Panc1 (cell line): ENCODE results near the gene ESYT2. TPM values are rescaled to one million over a fixed set of nuclear protein-coding genes. Genes with fewer than 3 reads are reported as not detected.

Experiments used
- ATAC-seq: fragments of 200-7000 bp; cut with Tn5 transposase; 2 replicates; pipeline ENCODE4 v1.9.1; 2020; ENCODE audit warnings: mild to moderate bottlenecking, moderate library complexity
- BruUV-seq: library from RNA; stranded (reverse); fragments of 400-500 nt; replicated peaks from 2 replicates; lab custom pipeline; 2021; lab: Mats Ljungman, UMichigan
- CTCF ChIA-PET: fragments of 300-600 bp; sonication (Branson Sonifier 250); formaldehyde crosslinking; loops from one replicate; lab custom pipeline; 2022; ENCODE audit warnings: antibody characterized with exemption; lab: Charles Lee
- POLR2A ChIA-PET: fragments of 300-600 bp; sonication (Branson Sonifier 250); formaldehyde crosslinking; loops from one replicate; lab custom pipeline; 2022; ENCODE audit warnings: antibody characterized with exemption; lab: Charles Lee
- DNase-seq: peaks from one replicate; pipeline ENCODE4 v3.0.0-alpha.2; 2010; ENCODE audit warnings: low read depth, low spot score
- H3K27ac ChIP-seq: 2 replicates; pipeline ENCODE4 v1.5.1; 2011; ENCODE audit warnings: mild to moderate bottlenecking, low read length, inconsistent platforms
- H3K27me3 ChIP-seq: fragments of 200-500 bp; sonication (Bioruptor generic); 2 replicates; pipeline ENCODE4 v1.6.0; 2014; ENCODE audit warnings: low read length, inconsistent platforms; ENCODE audit not compliant: control insufficient read depth, insufficient read depth
- H3K36me3 ChIP-seq: fragments of 200-500 bp; sonication (Bioruptor generic); 2 replicates; pipeline ENCODE4 v1.5.1; 2014; ENCODE audit warnings: inconsistent platforms, mild to moderate bottlenecking, low read length, moderate library complexity; ENCODE audit not compliant: control insufficient read depth, insufficient read depth
- H3K4me1 ChIP-seq: 2 replicates; pipeline ENCODE4 v1.5.1; 2011; ENCODE audit warnings: inconsistent platforms, mild to moderate bottlenecking, low read length, moderate library complexity; ENCODE audit not compliant: control insufficient read depth, insufficient read depth
- H3K4me3 ChIP-seq, 2 experiments: 2 replicates each; pipeline ENCODE4 v1.5.1; 2011 to 2012; ENCODE audit warnings: low read depth in 2 of 2, low read length in 2 of 2, mild to moderate bottlenecking in 2 of 2, inconsistent platforms in 1 of 2, moderate library complexity in 1 of 2
- H3K9me3 ChIP-seq: fragments of 200-500 bp; sonication (Bioruptor generic); 2 replicates; pipeline ENCODE4 v1.5.1; 2014; ENCODE audit warnings: low read depth, mild to moderate bottlenecking, inconsistent platforms, low read length, moderate library complexity; ENCODE audit not compliant: control insufficient read depth, insufficient read depth
- POLR2AphosphoS5 ChIP-seq: IDR thresholded peaks from 2 replicates; pipeline ENCODE4 v1.6.1; 2012; ENCODE audit warnings: mild to moderate bottlenecking, low read depth, low read length, moderate library complexity
- SIN3A ChIP-seq: IDR thresholded peaks from 2 replicates; pipeline ENCODE4 v1.6.1; 2012; ENCODE audit warnings: low read depth, mild to moderate bottlenecking, low read length, moderate library complexity, borderline replicate concordance; ENCODE audit not compliant: insufficient read depth
- TCF7L2 ChIP-seq: IDR thresholded peaks from 2 replicates; pipeline ENCODE4 v1.6.1; 2011; ENCODE audit warnings: mild to moderate bottlenecking, low read depth, low read length, inconsistent platforms
- in situ Hi-C: cut with HindIII; loops from 2 replicates; pipeline ENCODE4 v1.10.0; 2016; ENCODE audit warnings: low sequenced_read_pairs, low pct_unique_long_range_greater_than_20kb
- intact Hi-C: fragments of 100-400 bp; cut with micrococcal nuclease; formaldehyde crosslinking; loops from one replicate; pipeline ENCODE4 v1.10.0; 2022; ENCODE audit not compliant: unreplicated experiment
- total RNA-seq: library from RNA; stranded (reverse); gene quantifications from one replicate; pipeline ENCODE4 v1.2.1, GENCODE V29; 2021; ENCODE audit not compliant: unreplicated experiment
- TF ChIP-seq, protein P1 (sequence below): fragments of 450-650 bp; IDR thresholded peaks from 2 replicates; pipeline ENCODE4 v1.5.1; 2017; ENCODE audit warnings: mild to moderate bottlenecking
- TF ChIP-seq, protein P2 (sequence below), 2 experiments: IDR thresholded peaks; 2 replicates each; pipeline ENCODE4 v1.6.1; 2011 to 2012; ENCODE audit warnings: low read depth in 2 of 2, control low read depth in 1 of 2, low read length in 1 of 2, mild to moderate bottlenecking in 1 of 2, moderate library complexity in 1 of 2; ENCODE audit not compliant: insufficient read depth in 1 of 2

Gene ESYT2
- total RNA-seq, 1 experiment from 2014 or later: 92.7 TPM

DNA sequence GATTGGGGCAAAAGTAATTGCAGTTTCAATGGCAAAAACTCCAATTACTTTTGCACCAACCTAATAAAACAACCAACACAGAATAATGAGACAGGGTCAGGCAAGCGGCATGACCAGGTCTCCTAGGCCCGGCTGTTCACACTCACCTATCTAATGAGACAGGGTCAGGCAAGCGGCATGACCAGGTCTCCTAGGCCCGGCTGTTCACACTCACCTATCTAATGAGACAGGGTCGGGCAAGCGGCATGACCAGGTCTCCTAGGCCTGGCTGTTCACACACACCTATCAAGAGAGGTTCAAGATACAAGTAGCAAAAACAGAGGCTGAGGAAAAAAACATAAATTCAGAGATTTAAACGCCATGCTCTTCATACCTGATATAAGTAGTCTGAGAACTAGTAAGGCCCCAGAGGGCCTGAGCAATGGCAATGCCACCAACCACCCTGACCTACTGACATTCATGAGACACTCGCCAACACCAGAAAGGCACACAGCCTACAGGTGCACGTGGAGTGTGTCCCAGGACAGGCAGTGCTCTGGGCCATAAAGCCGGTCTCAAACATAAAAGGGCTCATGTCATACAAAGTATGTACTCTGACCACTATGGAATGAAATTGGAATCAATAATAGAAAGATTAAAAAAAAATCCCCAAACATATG, 84.1 kb downstream of the ESYT2 start:
- in situ Hi-C loops (no loop called here), intact Hi-C loops (no loop called here)
- Histone ChIP-seq H3K4me3 (no peak overlapping the region), H3K9me3 (no peaks in the 10 kb centered on the region), H3K27ac (no peak overlapping the region), H3K27me3 (no peaks in the 10 kb centered on the region), H3K36me3 (peaks cover 22% of the 10 kb centered on the region; the same call in 1 of the 2 replicates), H3K4me1 (no peaks in the 10 kb centered on the region)
- ChIA-PET POLR2A (no interaction called here), CTCF (no interaction called here)
- TF ChIP-seq, protein P1, sequence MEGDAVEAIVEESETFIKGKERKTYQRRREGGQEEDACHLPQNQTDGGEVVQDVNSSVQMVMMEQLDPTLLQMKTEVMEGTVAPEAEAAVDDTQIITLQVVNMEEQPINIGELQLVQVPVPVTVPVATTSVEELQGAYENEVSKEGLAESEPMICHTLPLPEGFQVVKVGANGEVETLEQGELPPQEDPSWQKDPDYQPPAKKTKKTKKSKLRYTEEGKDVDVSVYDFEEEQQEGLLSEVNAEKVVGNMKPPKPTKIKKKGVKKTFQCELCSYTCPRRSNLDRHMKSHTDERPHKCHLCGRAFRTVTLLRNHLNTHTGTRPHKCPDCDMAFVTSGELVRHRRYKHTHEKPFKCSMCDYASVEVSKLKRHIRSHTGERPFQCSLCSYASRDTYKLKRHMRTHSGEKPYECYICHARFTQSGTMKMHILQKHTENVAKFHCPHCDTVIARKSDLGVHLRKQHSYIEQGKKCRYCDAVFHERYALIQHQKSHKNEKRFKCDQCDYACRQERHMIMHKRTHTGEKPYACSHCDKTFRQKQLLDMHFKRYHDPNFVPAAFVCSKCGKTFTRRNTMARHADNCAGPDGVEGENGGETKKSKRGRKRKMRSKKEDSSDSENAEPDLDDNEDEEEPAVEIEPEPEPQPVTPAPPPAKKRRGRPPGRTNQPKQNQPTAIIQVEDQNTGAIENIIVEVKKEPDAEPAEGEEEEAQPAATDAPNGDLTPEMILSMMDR: no peak
- TF ChIP-seq SIN3A (no peak), TCF7L2 (no peak), POLR2AphosphoS5 (no peak)
- TF ChIP-seq, protein P2, sequence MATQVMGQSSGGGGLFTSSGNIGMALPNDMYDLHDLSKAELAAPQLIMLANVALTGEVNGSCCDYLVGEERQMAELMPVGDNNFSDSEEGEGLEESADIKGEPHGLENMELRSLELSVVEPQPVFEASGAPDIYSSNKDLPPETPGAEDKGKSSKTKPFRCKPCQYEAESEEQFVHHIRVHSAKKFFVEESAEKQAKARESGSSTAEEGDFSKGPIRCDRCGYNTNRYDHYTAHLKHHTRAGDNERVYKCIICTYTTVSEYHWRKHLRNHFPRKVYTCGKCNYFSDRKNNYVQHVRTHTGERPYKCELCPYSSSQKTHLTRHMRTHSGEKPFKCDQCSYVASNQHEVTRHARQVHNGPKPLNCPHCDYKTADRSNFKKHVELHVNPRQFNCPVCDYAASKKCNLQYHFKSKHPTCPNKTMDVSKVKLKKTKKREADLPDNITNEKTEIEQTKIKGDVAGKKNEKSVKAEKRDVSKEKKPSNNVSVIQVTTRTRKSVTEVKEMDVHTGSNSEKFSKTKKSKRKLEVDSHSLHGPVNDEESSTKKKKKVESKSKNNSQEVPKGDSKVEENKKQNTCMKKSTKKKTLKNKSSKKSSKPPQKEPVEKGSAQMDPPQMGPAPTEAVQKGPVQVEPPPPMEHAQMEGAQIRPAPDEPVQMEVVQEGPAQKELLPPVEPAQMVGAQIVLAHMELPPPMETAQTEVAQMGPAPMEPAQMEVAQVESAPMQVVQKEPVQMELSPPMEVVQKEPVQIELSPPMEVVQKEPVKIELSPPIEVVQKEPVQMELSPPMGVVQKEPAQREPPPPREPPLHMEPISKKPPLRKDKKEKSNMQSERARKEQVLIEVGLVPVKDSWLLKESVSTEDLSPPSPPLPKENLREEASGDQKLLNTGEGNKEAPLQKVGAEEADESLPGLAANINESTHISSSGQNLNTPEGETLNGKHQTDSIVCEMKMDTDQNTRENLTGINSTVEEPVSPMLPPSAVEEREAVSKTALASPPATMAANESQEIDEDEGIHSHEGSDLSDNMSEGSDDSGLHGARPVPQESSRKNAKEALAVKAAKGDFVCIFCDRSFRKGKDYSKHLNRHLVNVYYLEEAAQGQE (IDR thresholded peaks at IDR 0.05; ENCODE audit: insufficient read depth in 1 of 2, low read depth in 2 of 2, low read length in 1 of 2): no peak
- no peak for DNase-seq
- BruUV-seq: no TSS peak
- no peak for ATAC-seq

DNA sequence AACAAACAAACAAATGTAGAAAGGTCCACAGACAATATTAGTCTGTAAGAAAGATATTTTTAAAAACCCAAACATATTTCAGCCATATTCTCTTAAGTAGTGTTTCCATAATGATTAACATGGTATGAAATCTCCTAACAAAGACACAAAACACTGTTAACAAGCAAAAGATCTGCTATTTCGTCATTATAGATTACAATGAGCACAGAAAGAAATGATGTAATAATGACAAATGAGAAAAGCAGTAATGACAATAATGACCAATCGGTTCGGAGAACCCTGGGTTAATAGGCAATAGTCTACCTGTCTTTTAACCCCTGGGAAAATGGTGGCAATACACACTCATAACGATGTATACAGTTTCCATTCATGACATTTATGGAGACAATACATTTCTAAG, 85.2 kb downstream of the ESYT2 start:
- no peaks in the 10 kb centered on the region for H3K4me1 ChIP-seq
- TF ChIP-seq, protein P2 (IDR thresholded peaks at IDR 0.05; ENCODE audit: insufficient read depth in 1 of 2, low read depth in 2 of 2, low read length in 1 of 2): no peak
- TF ChIP-seq, protein P1: no peak
- TF ChIP-seq SIN3A (no peak), POLR2AphosphoS5 (no peak), TCF7L2 (no peak)
- no TSS peak for BruUV-seq
- no peak for DNase-seq
- CTCF ChIA-PET: no interaction called here
- in situ Hi-C loops (no loop called here), intact Hi-C loops (no loop called here)
- H3K36me3 ChIP-seq: peaks cover 19% of the 10 kb centered on the region; the same call in 1 of the 2 replicates
- no peaks in the 10 kb centered on the region for H3K27me3 ChIP-seq
- POLR2A ChIA-PET: no interaction called here
- no peak overlapping the region for H3K27ac ChIP-seq
- H3K4me3 ChIP-seq: no peak overlapping the region
- H3K9me3 ChIP-seq: no peaks in the 10 kb centered on the region
- ATAC-seq: no peak
